Right lobe of liver (tissue), 4 donors: ENCODE measurements around the gene SEPTIN7.

Experiments used
- CTCF ChIP-seq, 4 donors: fragments of 200-600 bp in 3 of 4; fragments of 450-650 bp in 1 of 4; IDR thresholded peaks; one replicate each; pipeline versions ENCODE4 v1.5.1 to v1.8.0; 2016 to 2022; ENCODE audit warnings: antibody characterized with exemption in 4 of 4, mild to moderate bottlenecking in 2 of 4
- POLR2A ChIP-seq: fragments of 450-650 bp; IDR thresholded peaks from one replicate; pipeline ENCODE4 v1.6.1; 2017; ENCODE audit warnings: antibody characterized with exemption, mild to moderate bottlenecking
- donor health status: DM: no; HTN: no; CAD: no.
- donor health status: DM: no; HTN: no; CAD: no.
- donor health status: DM: no; HTN: yes; CAD: no.

- TF ChIP-seq CTCF (IDR thresholded peaks at IDR 0.05): no peak
- TF ChIP-seq POLR2A: no peak
Observed at GRCh38 chr7:35816514-35816913, 15.7 kb downstream of the SEPTIN7 start.
